GM18499 (cell line): ENCODE measurements around the gene DHX16.

Experiments
- ATAC-seq: cut with Tn5 transposase; IDR thresholded peaks from one replicate; pipeline ENCODE4 v1.9.1; 2021; ENCODE audit warnings: moderate number of reproducible peaks; ENCODE audit not compliant: insufficient read depth, unreplicated experiment

Gene DHX16

GRCh38 chr6:30643656-30644055 is 29.1 kb downstream of the DHX16 start:
- no peak for ATAC-seq

- no peak for ATAC-seq
These were observed 31.8 kb downstream of the DHX16 start for GRCh38 chr6:30641048-30641447.

- no peak for ATAC-seq
These were observed 32.3 kb downstream of the DHX16 start for GRCh38 chr6:30640481-30640880.

- ATAC-seq = no peak
These were observed 37.0 kb downstream of the DHX16 start for GRCh38 chr6:30635834-30636233.

GRCh38 chr6:30626484-30627366 is 46.1 kb downstream of the DHX16 start, which contains the start of gene ATAT1:
Gene ATAT1, plus strand, starts transcription at chr6:30626874.
- no peak for ATAC-seq

- ATAC-seq = no peak
These were observed 47.3 kb downstream of the DHX16 start for GRCh38 chr6:30625511-30625910.

- no peak for ATAC-seq
These were observed 53.2 kb downstream of the DHX16 start for GRCh38 chr6:30619561-30619960.

GRCh38 chr6:30618270-30618797 is 54.5 kb downstream of the DHX16 start:
- ATAC-seq = no peak

- peak; percentile 37 for ATAC-seq
These were observed 55.1 kb downstream of the DHX16 start, which contains the start of gene MRPS18B for GRCh38 chr6:30617565-30618269. Gene MRPS18B, plus strand, starts transcription at chr6:30617840. Its CDS starts 26 bp downstream, at chr6:30617866.

GRCh38 chr6:30616811-30617564 is 55.8 kb downstream of the DHX16 start, which contains the start of gene PPP1R10:
Gene PPP1R10, minus strand, starts transcription at chr6:30617243. Its CDS starts 7,299 bp downstream, at chr6:30609944.
- peak; percentile 59 for ATAC-seq

- no peak for ATAC-seq
These were observed 56.6 kb downstream of the DHX16 start for GRCh38 chr6:30615958-30616810.

GRCh38 chr6:30615219-30615957 is 57.4 kb downstream of the DHX16 start:
- no peak for ATAC-seq

GRCh38 chr6:30614843-30615218 is 58.0 kb downstream of the DHX16 start:
- no peak for ATAC-seq

GRCh38 chr6:30614044-30614842 is 58.6 kb downstream of the DHX16 start:
- no peak for ATAC-seq

- ATAC-seq = no peak
These were observed 59.4 kb downstream of the DHX16 start for GRCh38 chr6:30613251-30614043.

- ATAC-seq = no peak
These were observed 60.0 kb downstream of the DHX16 start for GRCh38 chr6:30612687-30613248.

GRCh38 chr6:30612213-30612612 is 60.6 kb downstream of the DHX16 start:
- ATAC-seq = no peak
